ACC112 (cell line): Measurements from ENCODE around the gene MYD88.
A peak's percentile ranks its signal among the peaks of the same experiment; 100 is the strongest.

Experiments
- H2AFZ ChIP-seq: fragments of 200-600 bp; sonication (generic); one replicate; pipeline ENCODE4 v1.6.0; 2017; ENCODE audit warnings: antibody characterized with exemption, low read length; ENCODE audit not compliant: unreplicated experiment
- H3K27ac ChIP-seq: fragments of 200-600 bp; sonication (generic); 2 replicates; pipeline ENCODE4 v1.5.1; 2014; ENCODE audit warnings: low read depth, mild to moderate bottlenecking, antibody characterized with exemption, low read length, moderate library complexity
- H3K27me3 ChIP-seq: fragments of 200-600 bp; sonication (generic); 2 replicates; pipeline ENCODE4 v1.6.1; 2014; ENCODE audit warnings: mild to moderate bottlenecking, antibody characterized with exemption, low read length, moderate library complexity, mixed read lengths; ENCODE audit not compliant: insufficient read depth
- H3K36me3 ChIP-seq: fragments of 200-600 bp; sonication (generic); 2 replicates; pipeline ENCODE4 v1.6.1; 2016; ENCODE audit warnings: mild to moderate bottlenecking, antibody characterized with exemption, low read length, moderate library complexity, mixed read lengths; ENCODE audit not compliant: insufficient read depth
- H3K4me1 ChIP-seq: fragments of 200-600 bp; sonication (generic); one replicate; pipeline ENCODE4 v1.6.1; 2016; ENCODE audit warnings: low read length, mixed read lengths; ENCODE audit not compliant: insufficient read depth, unreplicated experiment, control insufficient read depth
- H3K4me3 ChIP-seq: fragments of 200-600 bp; sonication (generic); 2 replicates; pipeline ENCODE4 v1.5.1; 2014; ENCODE audit warnings: mild to moderate bottlenecking, low read depth, low read length
- H3K79me2 ChIP-seq: fragments of 200-600 bp; sonication (generic); one replicate; pipeline ENCODE4 v1.6.0; 2016; ENCODE audit warnings: low read length; ENCODE audit not compliant: control insufficient read depth, unreplicated experiment, insufficient read depth

Gene MYD88

GRCh38 chr3:38168151-38169026 is 29.9 kb downstream of the MYD88 start:
- H3K4me3 ChIP-seq: peak overlapping the region; percentile 82
- no peaks in the 10 kb centered on the region; the same call in 1 of the 2 replicates for H3K36me3 ChIP-seq
- peaks cover 78% of the 10 kb centered on the region for H3K79me2 ChIP-seq
- peaks cover 58% of the 10 kb centered on the region for H3K4me1 ChIP-seq
- no peak overlapping the region for H2AFZ ChIP-seq
- H3K27ac ChIP-seq: peak overlapping the region; percentile 98
- no peaks in the 10 kb centered on the region for H3K27me3 ChIP-seq

- H3K36me3 ChIP-seq: no peaks in the 10 kb centered on the region; the same call in 1 of the 2 replicates
- H3K4me1 ChIP-seq: peaks cover 62% of the 10 kb centered on the region
- no peak overlapping the region for H2AFZ ChIP-seq
- no peaks in the 10 kb centered on the region for H3K27me3 ChIP-seq
- peak overlapping the region; percentile 98 for H3K27ac ChIP-seq
- H3K4me3 ChIP-seq: peak overlapping the region; percentile 82
- H3K79me2 ChIP-seq: peaks cover 84% of the 10 kb centered on the region
Measured at GRCh38 chr3:38169027-38169317, 30.5 kb downstream of the MYD88 start.

GRCh38 chr3:38170722-38171121 is 32.3 kb downstream of the MYD88 start:
- Histone ChIP-seq H3K4me3 (no peak overlapping the region), H3K79me2 (peaks cover 99% of the 10 kb centered on the region), H3K27me3 (no peaks in the 10 kb centered on the region), H2AFZ (no peak overlapping the region), H3K36me3 (no peaks in the 10 kb centered on the region; the same call in 1 of the 2 replicates), H3K4me1 (peaks cover 68% of the 10 kb centered on the region), H3K27ac (0 out of 2 replicates have a peak overlapping the region, but pooled peaks have one; percentile 13)

GRCh38 chr3:38171622-38172021 is 33.2 kb downstream of the MYD88 start:
- Histone ChIP-seq H3K79me2 (peaks cover 97% of the 10 kb centered on the region), H3K4me1 (peaks cover 68% of the 10 kb centered on the region), H3K27ac (no peak overlapping the region), H3K27me3 (no peaks in the 10 kb centered on the region), H3K36me3 (no peaks in the 10 kb centered on the region; the same call in 1 of the 2 replicates), H3K4me3 (no peak overlapping the region), H2AFZ (no peak overlapping the region)

GRCh38 chr3:38173834-38174418 is 35.5 kb downstream of the MYD88 start:
- no peak overlapping the region for H3K4me3 ChIP-seq
- peaks cover 49% of the 10 kb centered on the region for H3K4me1 ChIP-seq
- no peaks in the 10 kb centered on the region for H3K27me3 ChIP-seq
- no peak overlapping the region for H2AFZ ChIP-seq
- no peak overlapping the region for H3K27ac ChIP-seq
- H3K79me2 ChIP-seq: peaks cover 95% of the 10 kb centered on the region
- H3K36me3 ChIP-seq: no peaks in the 10 kb centered on the region; the same call in 1 of the 2 replicates

GRCh38 chr3:38177181-38177580 is 38.7 kb downstream of the MYD88 start:
- H3K79me2 ChIP-seq: peaks cover 95% of the 10 kb centered on the region
- no peak overlapping the region for H3K27ac ChIP-seq
- no peaks in the 10 kb centered on the region for H3K27me3 ChIP-seq
- H2AFZ ChIP-seq: no peak overlapping the region
- no peak overlapping the region for H3K4me3 ChIP-seq
- peaks cover 3% of the 10 kb centered on the region for H3K36me3 ChIP-seq
- peaks cover 23% of the 10 kb centered on the region for H3K4me1 ChIP-seq

- Histone ChIP-seq H3K79me2 (peaks cover 59% of the 10 kb centered on the region), H3K27me3 (no peaks in the 10 kb centered on the region), H2AFZ (no peak overlapping the region), H3K27ac (no peak overlapping the region), H3K4me1 (no peaks in the 10 kb centered on the region), H3K4me3 (no peak overlapping the region), H3K36me3 (peaks cover 66% of the 10 kb centered on the region)
Measured at GRCh38 chr3:38186781-38187180, 48.3 kb downstream of the MYD88 start.

- Histone ChIP-seq H3K79me2 (peaks cover 58% of the 10 kb centered on the region), H3K4me1 (no peaks in the 10 kb centered on the region), H3K27me3 (no peaks in the 10 kb centered on the region), H3K4me3 (no peak overlapping the region), H3K27ac (no peak overlapping the region), H2AFZ (no peak overlapping the region), H3K36me3 (peaks cover 62% of the 10 kb centered on the region)
Measured at GRCh38 chr3:38190481-38190881, 52.0 kb downstream of the MYD88 start.
